K562 (cell line): ENCODE measurements around the gene COP1. TPM values are rescaled to one million over a fixed set of nuclear protein-coding genes. Genes with fewer than 3 reads are reported as not detected.

Experiments used
- ATAC-seq: fragments of 200-7000 bp; cut with Tn5 transposase; 3 replicates; pipeline ENCODE4 v1.9.1; 2020; ENCODE audit warnings: moderate library complexity
- BruUV-seq: library from RNA; stranded (reverse); fragments of 400-500 nt; replicated peaks from 2 replicates; lab custom pipeline; 2021; lab: Mats Ljungman, UMichigan
- CTCF ChIA-PET: fragments of 300-600 bp; formaldehyde crosslinking; extraction: SDS; loops from one replicate; lab custom pipeline; 2021; ENCODE audit warnings: low intra/inter-chr PET ratio; lab: Yijun Ruan, JAX
- POLR2A ChIA-PET: fragments of 300-600, 350-650 bp; sonication (Branson Sonifier 250); formaldehyde crosslinking; extraction: SDS; loops from one replicate; lab custom pipeline; 2021; ENCODE audit warnings: antibody characterized with exemption, inconsistent platforms; lab: Yijun Ruan, JAX
- DNase-seq, 4 experiments: peaks; one replicate each; pipeline versions ENCODE4 v3.0.0 to v3.0.0-alpha.2; 2011 to 2018; ENCODE audit warnings: low spot score in 3 of 4, mixed read lengths in 3 of 4; ENCODE audit errors: extremely low read depth in 1 of 4
- FAIRE-seq: peaks from 2 replicates; lab custom pipeline; 2011; peaks lifted over from hg19 to GRCh38; lab: Jason Lieb, UNC
- H2AFZ ChIP-seq: 2 replicates; pipeline ENCODE4 v1.6.0; 2011; ENCODE audit warnings: low read depth, low read length, control low read depth, inconsistent platforms
- H3K27ac ChIP-seq: fragments of 200-600 bp; 3 replicates; pipeline ENCODE4 v1.8.0; 2011; ENCODE audit warnings: low read depth, mild to moderate bottlenecking, control low read depth, inconsistent platforms, low read length, moderate library complexity, mixed read lengths; ENCODE audit errors: extremely low read depth
- H3K27me3 ChIP-seq, 2 experiments: fragments of 300-600 bp in 1 of 2; 2 replicates in 1 of 2; 3 replicates in 1 of 2; pipeline versions ENCODE4 v1.6.0 to v1.8.0; 2011; ENCODE audit warnings: inconsistent platforms in 2 of 2, low read length in 2 of 2, mild to moderate bottlenecking in 1 of 2, mixed read lengths in 1 of 2, moderate library complexity in 1 of 2; ENCODE audit not compliant: control insufficient read depth in 2 of 2, insufficient read depth in 2 of 2
- H3K36me3 ChIP-seq: fragments of 300-600 bp; 3 replicates; pipeline ENCODE4 v1.8.0; 2011; ENCODE audit warnings: mild to moderate bottlenecking, low read length, inconsistent platforms; ENCODE audit not compliant: control insufficient read depth, insufficient read depth
- H3K4me1 ChIP-seq, 2 experiments: fragments of 200-600 bp in 1 of 2; replicated peaks in 1 of 2; 2 replicates in 1 of 2; 3 replicates in 1 of 2; pipeline versions ENCODE4 v1.5.1 to v1.8.0; 2011; ENCODE audit warnings: inconsistent platforms in 2 of 2, low read length in 2 of 2, mild to moderate bottlenecking in 1 of 2, mixed read lengths in 1 of 2, moderate library complexity in 1 of 2; ENCODE audit not compliant: control insufficient read depth in 2 of 2, insufficient read depth in 2 of 2
- H3K4me2 ChIP-seq: 2 replicates; pipeline ENCODE4 v1.6.1; 2011; ENCODE audit warnings: low read length, control low read depth, inconsistent platforms, mixed read lengths; ENCODE audit not compliant: insufficient read depth
- H3K4me3 ChIP-seq: fragments of 200-600 bp; sonication (generic), shearing (Covaris generic); 2 replicates; pipeline ENCODE4 v1.5.1; 2016; ENCODE audit warnings: control low read depth, inconsistent platforms
- H3K79me2 ChIP-seq: fragments of 200-600 bp; 3 replicates; pipeline ENCODE4 v1.8.0; 2011; ENCODE audit warnings: low read length, inconsistent platforms; ENCODE audit not compliant: control insufficient read depth, insufficient read depth
- H3K9ac ChIP-seq, 2 experiments: 2 replicates each; pipeline versions ENCODE4 v1.6.0 to v1.6.1; 2011; ENCODE audit warnings: low read depth in 2 of 2, low read length in 2 of 2, control low read depth in 1 of 2, inconsistent platforms in 1 of 2, mild to moderate bottlenecking in 1 of 2, mixed read lengths in 1 of 2; ENCODE audit not compliant: insufficient read depth in 1 of 2
- H3K9me1 ChIP-seq: one replicate; pipeline ENCODE4 v1.6.0; 2011; ENCODE audit warnings: inconsistent platforms, mild to moderate bottlenecking, low read length, moderate library complexity; ENCODE audit not compliant: control insufficient read depth, insufficient read depth
- H3K9me3 ChIP-seq: replicated peaks from 2 replicates; pipeline ENCODE4 v1.5.1; 2011; ENCODE audit warnings: low read depth, low read length, inconsistent platforms; ENCODE audit not compliant: control insufficient read depth, insufficient read depth
- H4K20me1 ChIP-seq: replicated peaks from 2 replicates; pipeline ENCODE4 v1.6.1; 2011; ENCODE audit warnings: low read length, inconsistent platforms, mixed read lengths; ENCODE audit not compliant: control insufficient read depth, insufficient read depth
- C11orf30 ChIP-seq: fragments of 450-650 bp; IDR thresholded peaks from 2 replicates; pipeline ENCODE4 v1.6.1; 2016; ENCODE audit warnings: low read depth, mild to moderate bottlenecking
- CBX5 ChIP-seq: IDR thresholded peaks from 2 replicates; pipeline ENCODE4 v1.6.1; 2014; ENCODE audit warnings: low read depth, borderline replicate concordance
- CHCHD3 ChIP-seq: fragments of 250-450 bp; sonication (Bioruptor Pico); IDR thresholded peaks from 2 replicates; pipeline ENCODE4 v2.1.2; 2022; ENCODE audit warnings: mild to moderate bottlenecking
- FOXA1 ChIP-seq: fragments of 450-650 bp; IDR thresholded peaks from 2 replicates; pipeline ENCODE4 v1.6.1; 2016; ENCODE audit warnings: mild to moderate bottlenecking, borderline replicate concordance
- MAFF ChIP-seq: IDR thresholded peaks from 2 replicates; pipeline ENCODE4 v1.6.1; 2012; ENCODE audit warnings: low read length, improper control_type of control experiment
- MAFG ChIP-seq: fragments of 450-650 bp; conservative IDR thresholded peaks from 2 replicates; pipeline ENCODE4 v1.6.1; 2016; ENCODE audit warnings: missing genetic modification characterization, missing compliant biosample characterization
- MAFK ChIP-seq: IDR thresholded peaks from 2 replicates; pipeline ENCODE4 v1.6.1; 2011; ENCODE audit warnings: low read length, improper control_type of control experiment
- MED1 ChIP-seq: sonication (generic); formaldehyde crosslinking; IDR thresholded peaks from 2 replicates; pipeline ENCODE4 v1.8.1; 2023; ENCODE audit warnings: missing genetic modification reagents, borderline replicate concordance
- MEF2D ChIP-seq: conservative IDR thresholded peaks from 2 replicates; pipeline ENCODE4 v1.6.1; 2016; ENCODE audit warnings: low read depth, missing genetic modification characterization, missing compliant biosample characterization
- RNF2 ChIP-seq: sonication (generic); IDR thresholded peaks from 2 replicates; pipeline ENCODE4 v1.6.1; 2016
- TRIM28 ChIP-seq: fragments of 450-650 bp; IDR thresholded peaks from 2 replicates; pipeline ENCODE4 v1.6.1; 2017
- ZNF316 ChIP-seq: fragments of 450-650 bp; IDR thresholded peaks from 2 replicates; pipeline ENCODE4 v1.6.1; 2016
- ZNF644 ChIP-seq: fragments of 200-800 bp; sonication (Bioruptor generic); IDR thresholded peaks from 2 replicates; pipeline ENCODE4 v1.6.1; 2016; ENCODE audit warnings: low read depth, missing genetic modification characterization, missing compliant biosample characterization
- ZNF766 ChIP-seq: fragments of 200-800 bp; sonication (Bioruptor generic); conservative IDR thresholded peaks from 2 replicates; pipeline ENCODE4 v1.6.1; 2016; ENCODE audit warnings: missing genetic modification characterization, missing compliant biosample characterization
- ZNF780A ChIP-seq: fragments of 250-450 bp; sonication (Bioruptor Pico); IDR thresholded peaks from 2 replicates; pipeline ENCODE4 v1.5.0; 2021; ENCODE audit warnings: mild to moderate bottlenecking
- WGBS: fragments of 100-300 bp; shearing (Covaris generic); methylation state at CpG from one replicate; pipeline ENCODE4 v1.1.6; 2016; ENCODE audit warnings: low coverage, mixed read lengths; ENCODE audit not compliant: insufficient coverage; ENCODE audit errors: missing lambda C conversion rate; 5-methylcytosine and 5-hydroxymethylcytosine counted together
- in situ Hi-C: fragments of 300-500 bp; cut with MboI; formaldehyde crosslinking; loops from 4 replicates; pipeline ENCODE4 v1.15.0; 2018; ENCODE audit warnings: inconsistent platforms, mixed read lengths
- intact Hi-C: fragments of 100-400 bp; cut with micrococcal nuclease; formaldehyde crosslinking; loops from 2 replicates; pipeline ENCODE4 v1.14.2; 2022
- polyA plus RNA-seq, 8 experiments: library from polyadenylated mRNA; depleted of rRNA in 4 of 8; stranded (reverse) in 5 of 8; unstranded in 3 of 8; fragments of >200 nt; fragmentation: Nextera tagmentation in 2 of 8; fragmentation: Illumina TruSeq in 1 of 8; extraction: Ambion mirVana in 2 of 8; extraction: Trizol in 1 of 8; gene quantifications; 2 replicates each; pipeline versions ENCODE4 v1.2.1 to v1.2.3, GENCODE V29; 2011 to 2014; ENCODE audit warnings: inconsistent platforms in 1 of 8, missing spikeins in 1 of 8
- total RNA-seq, 7 experiments: library from RNA; depleted of rRNA in 6 of 7; stranded (reverse); fragments of >200 nt in 6 of 7; fragmentation: Illumina TruSeq in 2 of 7; extraction: Trizol in 2 of 7; gene quantifications; 2 replicates each; pipeline versions ENCODE4 v1.2.1 to v1.2.3, GENCODE V29; 2011 to 2021; ENCODE audit warnings: low replicate concordance in 1 of 7
- TF ChIP-seq, protein P1 (sequence below): fragments of 250-450 bp; sonication (Bioruptor Pico); IDR thresholded peaks from 2 replicates; pipeline ENCODE4 v1.5.0; 2021
- TF ChIP-seq, protein P2 (sequence below): sonication (generic); formaldehyde crosslinking; IDR thresholded peaks from 2 replicates; pipeline ENCODE4 v1.8.1; 2022; ENCODE audit warnings: missing genetic modification reagents
- TF ChIP-seq, protein P3 (sequence below): sonication (generic); formaldehyde crosslinking; IDR thresholded peaks from 2 replicates; pipeline ENCODE4 v1.8.0; 2022; ENCODE audit warnings: mild to moderate bottlenecking, missing genetic modification reagents

Gene COP1
- total and polyA plus RNA-seq, 9 of the 15 experiments (the other 6 are each of a cell fraction or from before 2014, with no cell fraction given): 25.8 to 77.7 (median 58.6) TPM

DNA sequence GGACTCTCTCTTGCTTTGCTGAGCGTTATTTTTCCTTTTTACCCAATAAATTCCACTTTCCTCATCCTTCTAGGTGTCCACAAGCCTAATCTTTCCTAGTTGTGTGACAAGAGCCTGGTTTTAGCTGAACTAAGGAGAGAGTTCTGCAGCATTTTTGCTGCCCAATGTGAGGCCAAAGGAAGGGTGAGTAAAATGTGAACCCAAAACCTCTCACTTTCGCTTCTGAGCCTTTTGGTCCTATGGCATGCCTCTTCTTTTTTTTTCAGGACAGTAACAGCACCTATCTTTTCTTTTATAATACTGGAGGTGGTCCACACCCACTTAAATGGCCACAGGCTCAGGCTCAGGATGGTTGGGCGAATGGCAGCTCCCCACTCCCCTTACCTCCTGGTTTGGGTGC lies 111.1 kb downstream of the COP1 start (continued):
- TF ChIP-seq, protein P1, sequence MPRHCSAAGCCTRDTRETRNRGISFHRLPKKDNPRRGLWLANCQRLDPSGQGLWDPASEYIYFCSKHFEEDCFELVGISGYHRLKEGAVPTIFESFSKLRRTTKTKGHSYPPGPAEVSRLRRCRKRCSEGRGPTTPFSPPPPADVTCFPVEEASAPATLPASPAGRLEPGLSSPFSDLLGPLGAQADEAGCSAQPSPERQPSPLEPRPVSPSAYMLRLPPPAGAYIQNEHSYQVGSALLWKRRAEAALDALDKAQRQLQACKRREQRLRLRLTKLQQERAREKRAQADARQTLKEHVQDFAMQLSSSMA (CRISPR knock-in tag): no peak

DNA sequence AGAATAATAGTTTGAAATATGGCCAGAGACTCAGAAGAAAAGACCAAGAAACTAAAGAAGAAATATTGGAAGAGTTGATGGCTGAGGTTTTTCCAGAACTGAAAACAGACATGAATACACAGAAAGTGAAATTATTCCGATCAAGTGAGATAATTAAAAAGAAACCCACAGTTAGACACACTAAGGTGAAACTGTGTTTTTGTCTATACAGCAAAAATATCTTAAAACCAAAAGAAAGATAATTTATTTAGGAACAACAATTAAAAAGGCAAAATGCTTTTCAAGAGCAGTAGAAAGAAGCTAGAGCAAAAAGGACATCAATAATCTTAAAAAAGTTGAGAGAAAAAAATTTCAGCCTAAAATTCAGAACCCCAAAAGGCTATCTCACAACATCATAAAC lies 116.3 kb downstream of the COP1 start:
- Histone ChIP-seq H3K36me3 (no peaks in the 10 kb centered on the region), H3K27me3 (no peaks in the 10 kb centered on the region), H2AFZ (no peak overlapping the region), H4K20me1 (no peaks in the 10 kb centered on the region), H3K27ac (no peak overlapping the region), H3K9ac (no peak overlapping the region), H3K9me1 (no peaks in the 10 kb centered on the region), H3K4me3 (no peak overlapping the region), H3K9me3 (no peaks in the 10 kb centered on the region), H3K4me2 (no peak overlapping the region), H3K4me1 (no peaks in the 10 kb centered on the region), H3K79me2 (no peaks in the 10 kb centered on the region)
- in situ Hi-C loops: no loop called here
- ChIA-PET POLR2A (no interaction called here), CTCF (no interaction called here)
- ATAC-seq: no peak
- TF ChIP-seq MAFK: peak; percentile 79
- TF ChIP-seq CBX5: no peak
- no peak for TF ChIP-seq CHCHD3 (CRISPR knock-in tag)
- TF ChIP-seq MAFF: peak; percentile 77
- peak; percentile 94 for TF ChIP-seq ZNF316
- TF ChIP-seq MED1 (CRISPR knock-in tag): no peak
- no peak for TF ChIP-seq MEF2D (tag)
- peak; percentile 81 for TF ChIP-seq MAFG (tag)
- no peak for TF ChIP-seq ZNF644 (tag)
- no peak for TF ChIP-seq ZNF780A
- TF ChIP-seq TRIM28: no peak
- TF ChIP-seq, protein P2, sequence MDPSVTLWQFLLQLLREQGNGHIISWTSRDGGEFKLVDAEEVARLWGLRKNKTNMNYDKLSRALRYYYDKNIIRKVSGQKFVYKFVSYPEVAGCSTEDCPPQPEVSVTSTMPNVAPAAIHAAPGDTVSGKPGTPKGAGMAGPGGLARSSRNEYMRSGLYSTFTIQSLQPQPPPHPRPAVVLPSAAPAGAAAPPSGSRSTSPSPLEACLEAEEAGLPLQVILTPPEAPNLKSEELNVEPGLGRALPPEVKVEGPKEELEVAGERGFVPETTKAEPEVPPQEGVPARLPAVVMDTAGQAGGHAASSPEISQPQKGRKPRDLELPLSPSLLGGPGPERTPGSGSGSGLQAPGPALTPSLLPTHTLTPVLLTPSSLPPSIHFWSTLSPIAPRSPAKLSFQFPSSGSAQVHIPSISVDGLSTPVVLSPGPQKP (CRISPR knock-in tag): no peak
- TF ChIP-seq ZNF766 (CRISPR knock-in tag): no peak
- peak; percentile 87 for TF ChIP-seq C11orf30
- TF ChIP-seq FOXA1: no peak
- TF ChIP-seq, protein P3, sequence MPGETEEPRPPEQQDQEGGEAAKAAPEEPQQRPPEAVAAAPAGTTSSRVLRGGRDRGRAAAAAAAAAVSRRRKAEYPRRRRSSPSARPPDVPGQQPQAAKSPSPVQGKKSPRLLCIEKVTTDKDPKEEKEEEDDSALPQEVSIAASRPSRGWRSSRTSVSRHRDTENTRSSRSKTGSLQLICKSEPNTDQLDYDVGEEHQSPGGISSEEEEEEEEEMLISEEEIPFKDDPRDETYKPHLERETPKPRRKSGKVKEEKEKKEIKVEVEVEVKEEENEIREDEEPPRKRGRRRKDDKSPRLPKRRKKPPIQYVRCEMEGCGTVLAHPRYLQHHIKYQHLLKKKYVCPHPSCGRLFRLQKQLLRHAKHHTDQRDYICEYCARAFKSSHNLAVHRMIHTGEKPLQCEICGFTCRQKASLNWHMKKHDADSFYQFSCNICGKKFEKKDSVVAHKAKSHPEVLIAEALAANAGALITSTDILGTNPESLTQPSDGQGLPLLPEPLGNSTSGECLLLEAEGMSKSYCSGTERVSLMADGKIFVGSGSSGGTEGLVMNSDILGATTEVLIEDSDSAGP: no peak
- no peak for TF ChIP-seq RNF2
- no peak for FAIRE-seq
- no peak for DNase-seq
- no TSS peak for BruUV-seq
- intact Hi-C loops: no loop called here
- WGBS: 74% methylated on average over 1 of the region's 1 CpG
